SK-N-MC (cell line): ENCODE results near the gene TIMM17A.

Experiments
- DNase-seq: peaks from one replicate; pipeline ENCODE4 v3.0.0-alpha.2; 2011; ENCODE audit warnings: low read depth, low spot score
- H3K27ac ChIP-seq: fragments of 200-600 bp; sonication (generic); 2 replicates; pipeline ENCODE4 v1.5.1; 2016; ENCODE audit warnings: mixed run types
- H3K36me3 ChIP-seq: fragments of 200-600 bp; sonication (generic); 2 replicates; pipeline ENCODE4 v1.6.1; 2017; ENCODE audit warnings: antibody characterized with exemption, low read length, mixed read lengths; ENCODE audit not compliant: insufficient read depth
- H3K4me3 ChIP-seq: fragments of 200-600 bp; sonication (generic); 2 replicates; pipeline ENCODE4 v1.5.1; 2016
- H3K9ac ChIP-seq: fragments of 200-600 bp; sonication (generic); 2 replicates; pipeline ENCODE4 v1.8.0; 2017; ENCODE audit warnings: mixed run types, mixed read lengths; ENCODE audit not compliant: insufficient read length
- H3K9me3 ChIP-seq: fragments of 200-600 bp; sonication (generic); 2 replicates; pipeline ENCODE4 v1.6.1; 2017; ENCODE audit warnings: low read depth, mild to moderate bottlenecking, antibody characterized with exemption, low read length, moderate library complexity, mixed read lengths
- EZH2 ChIP-seq: fragments of 200-600 bp; sonication (generic); IDR thresholded peaks from one replicate; pipeline ENCODE4 v1.6.1; 2017; ENCODE audit warnings: antibody characterized with exemption
- FOXP2 ChIP-seq: optimal IDR thresholded peaks from 2 replicates; pipeline ENCODE3; 2011; ENCODE audit warnings: mild to moderate bottlenecking, moderate library complexity; ENCODE audit not compliant: insufficient read depth; ENCODE audit errors: extremely low read length, control extremely low read depth
- POLR2AphosphoS5 ChIP-seq: IDR thresholded peaks from 2 replicates; pipeline ENCODE4 v1.6.1; 2012; ENCODE audit warnings: mild to moderate bottlenecking, low read depth, low read length, borderline replicate concordance

The TIMM17A gene

GRCh38 chr1:202005958-202006357, 50.7 kb downstream of the TIMM17A start:
- no peaks in the 10 kb centered on the region for H3K9me3 ChIP-seq
- no peak overlapping the region for H3K27ac ChIP-seq
- no peak for DNase-seq
- peaks cover 27% of the 10 kb centered on the region; the same call in 1 of the 2 replicates for H3K36me3 ChIP-seq
- H3K4me3 ChIP-seq = no peak overlapping the region
- TF ChIP-seq EZH2 (no peak), POLR2AphosphoS5 (no peak), FOXP2 (no peak)
- H3K9ac ChIP-seq = no peak overlapping the region

DNA sequence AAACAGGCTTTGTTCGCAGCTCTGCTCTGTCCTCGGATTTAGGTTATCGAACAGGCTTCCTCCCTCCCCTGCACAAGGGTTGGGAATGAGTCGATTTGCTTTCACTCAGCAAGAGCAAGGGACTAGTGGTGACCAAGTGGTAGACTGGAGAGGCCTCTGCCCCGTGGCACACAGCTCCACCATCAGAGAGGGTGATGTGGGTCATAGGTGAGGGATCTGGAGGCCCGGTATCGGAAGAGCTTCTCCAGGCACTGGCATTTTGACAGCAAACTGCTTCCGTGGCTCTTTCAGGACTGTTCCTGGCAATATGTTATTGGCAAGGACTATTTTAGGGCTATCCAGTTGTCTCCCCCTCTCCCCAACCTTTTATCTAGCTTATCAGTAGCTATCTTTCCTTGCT, 52.0 kb downstream of the TIMM17A start:
- DNase-seq = no peak
- H3K4me3 ChIP-seq = no peak overlapping the region
- H3K9ac ChIP-seq = no peak overlapping the region
- peaks cover 23% of the 10 kb centered on the region; the same call in 1 of the 2 replicates for H3K36me3 ChIP-seq
- TF ChIP-seq EZH2 (no peak), FOXP2 (no peak), POLR2AphosphoS5 (no peak)
- H3K27ac ChIP-seq = 0 out of 2 replicates have a peak overlapping the region, but pooled peaks have one; percentile 19
- H3K9me3 ChIP-seq = no peaks in the 10 kb centered on the region

DNA sequence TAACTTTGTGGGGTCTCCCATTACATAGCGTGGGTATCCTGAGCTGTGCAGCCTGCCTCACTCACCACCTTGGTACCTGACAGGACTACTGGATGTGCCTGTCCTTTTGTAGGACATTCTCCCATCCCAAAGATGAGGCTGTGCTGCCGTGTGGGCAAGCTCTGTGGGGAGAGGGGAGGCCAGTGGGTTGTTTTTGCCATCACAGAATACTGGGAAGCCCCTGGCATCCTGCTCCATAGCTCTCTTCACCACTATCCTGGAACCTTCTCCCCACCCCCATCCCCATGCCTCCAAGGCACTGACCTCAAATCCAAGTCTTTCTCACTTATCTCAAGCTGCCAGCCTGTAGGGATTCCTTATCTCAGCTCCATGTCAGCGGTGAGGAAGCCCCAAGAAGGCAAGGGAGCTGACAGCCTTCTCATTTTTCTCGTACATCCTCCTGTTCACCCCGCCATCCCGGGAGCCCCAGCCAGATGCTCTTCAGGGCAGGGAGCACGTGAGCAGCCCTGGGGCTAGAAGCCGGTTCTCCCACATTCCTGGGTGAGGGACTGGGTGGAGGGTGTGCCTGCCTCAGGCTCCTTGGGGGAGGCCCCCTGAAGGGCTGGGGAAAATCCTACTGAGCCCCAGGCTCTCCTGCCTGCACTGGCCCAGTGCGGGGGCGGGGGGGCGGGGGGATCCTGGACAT, 52.6 kb downstream of the TIMM17A start:
- peak overlapping the region; percentile 19; the same call in 1 of the 2 replicates for H3K27ac ChIP-seq
- no peak overlapping the region for H3K4me3 ChIP-seq
- TF ChIP-seq FOXP2 (peak; percentile 51), POLR2AphosphoS5 (no peak)
- H3K9ac ChIP-seq = no peak overlapping the region
- H3K36me3 ChIP-seq = peaks cover 23% of the 10 kb centered on the region; the same call in 1 of the 2 replicates
- DNase-seq = peak; percentile 18
- H3K9me3 ChIP-seq = no peaks in the 10 kb centered on the region

DNA sequence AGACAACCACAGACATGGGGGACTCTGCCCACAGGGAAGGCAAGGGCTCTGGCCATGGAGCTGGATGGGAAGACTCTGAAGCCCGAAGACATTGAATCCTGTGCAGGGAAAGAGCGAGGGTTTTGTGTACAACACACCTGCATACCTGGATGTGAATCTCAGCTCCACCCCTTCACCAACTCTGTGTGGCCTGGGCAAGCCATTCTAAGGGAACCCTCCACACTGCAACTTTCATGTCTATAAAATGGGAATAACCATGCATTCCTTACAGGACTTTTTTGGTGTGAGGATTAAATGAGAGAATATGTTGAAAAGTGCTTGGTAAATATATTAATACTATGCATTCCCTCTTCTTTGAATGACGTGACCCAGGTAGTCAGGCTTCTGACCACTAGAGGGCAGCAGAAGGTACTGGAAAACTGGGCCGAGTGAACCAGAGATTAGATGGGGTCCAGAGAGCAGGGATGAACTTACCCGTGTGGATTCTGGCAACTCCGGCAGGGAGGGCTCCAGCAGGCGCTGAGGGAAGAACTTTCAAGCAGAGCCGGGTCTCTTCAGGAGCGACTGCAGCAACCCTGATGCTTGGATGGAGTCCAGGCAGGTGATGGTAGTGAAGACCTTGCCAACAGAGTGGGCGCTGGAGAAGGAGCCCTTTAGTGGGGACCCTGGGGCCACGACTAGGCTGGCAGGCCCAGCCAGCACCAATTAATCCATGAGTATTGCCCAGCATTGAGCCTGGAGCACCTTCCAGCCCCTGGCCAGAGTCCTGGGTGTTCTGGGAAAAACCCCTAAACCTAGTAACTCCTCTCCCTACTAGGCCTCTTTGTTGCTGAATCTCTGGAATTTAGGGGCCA, 54.2 kb downstream of the TIMM17A start:
- Histone ChIP-seq H3K9me3 (no peaks in the 10 kb centered on the region), H3K9ac (no peak overlapping the region), H3K36me3 (peaks cover 12% of the 10 kb centered on the region; the same call in 1 of the 2 replicates), H3K4me3 (no peak overlapping the region), H3K27ac (no peak overlapping the region)
- no peak for DNase-seq
- TF ChIP-seq FOXP2 (no peak), EZH2 (no peak), POLR2AphosphoS5 (no peak)

DNA sequence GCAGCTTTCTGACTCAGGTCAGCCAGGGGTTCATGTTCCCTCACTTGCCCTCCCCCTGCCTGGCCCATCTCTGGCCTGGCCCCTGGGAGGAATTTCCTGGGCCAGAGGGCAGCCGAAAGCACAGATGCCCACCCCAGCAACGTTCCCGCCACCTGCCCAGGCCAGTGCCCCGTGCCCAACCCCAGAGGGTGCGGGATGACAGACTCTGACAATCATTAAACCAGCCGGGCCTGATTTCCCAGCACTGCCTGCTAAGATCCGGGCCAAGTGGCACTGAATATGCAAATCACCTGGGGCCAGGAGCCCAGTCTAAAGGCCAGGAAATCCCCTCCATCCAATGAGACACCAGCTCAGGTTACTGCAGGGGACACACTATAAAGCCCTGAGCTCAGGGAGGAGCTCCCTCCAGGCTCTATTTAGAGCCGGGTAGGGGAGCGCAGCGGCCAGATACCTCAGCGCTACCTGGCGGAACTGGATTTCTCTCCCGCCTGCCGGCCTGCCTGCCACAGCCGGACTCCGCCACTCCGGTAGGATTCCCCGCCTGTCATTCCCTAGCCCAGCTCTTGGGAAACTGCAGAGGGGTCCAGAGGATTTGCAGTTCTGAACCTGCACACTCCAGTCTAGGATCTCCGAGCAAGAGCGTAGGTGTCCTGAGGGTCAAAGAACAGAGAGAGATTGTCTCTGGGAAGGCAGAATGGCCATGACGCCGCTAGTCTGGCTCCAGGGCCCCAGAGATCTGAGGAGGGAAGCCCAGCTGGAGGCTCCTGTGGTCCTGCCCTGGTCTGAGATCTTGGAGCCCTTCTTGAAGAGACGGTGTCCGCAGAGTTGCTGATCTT, 55.1 kb downstream of the TIMM17A start, which contains the start of gene ELF3:
Gene ELF3 (plus strand): TSS at position 408 of the 836 bp plus-strand sequence. CDS start 550 bp downstream, outside the sequence.
- Histone ChIP-seq H3K9ac (no peak within 1 kb of the TSS), H3K36me3 (peaks cover 5% of the 10 kb centered on the region; the same call in 1 of the 2 replicates), H3K27ac (no peak within 1 kb of the TSS), H3K4me3 (no peak within 1 kb of the TSS), H3K9me3 (no peaks in the 10 kb centered on the region)
- TF ChIP-seq POLR2AphosphoS5 (no peak), EZH2 (no peak), FOXP2 (no peak)
- no peak for DNase-seq

GRCh38 chr1:202011994-202012393, 56.7 kb downstream of the TIMM17A start:
- Histone ChIP-seq H3K9me3 (no peaks in the 10 kb centered on the region), H3K27ac (no peak overlapping the region), H3K4me3 (no peak overlapping the region), H3K36me3 (no peaks in the 10 kb centered on the region), H3K9ac (no peak overlapping the region)
- TF ChIP-seq POLR2AphosphoS5 (no peak), EZH2 (no peak), FOXP2 (no peak)
- DNase-seq = no peak

DNA sequence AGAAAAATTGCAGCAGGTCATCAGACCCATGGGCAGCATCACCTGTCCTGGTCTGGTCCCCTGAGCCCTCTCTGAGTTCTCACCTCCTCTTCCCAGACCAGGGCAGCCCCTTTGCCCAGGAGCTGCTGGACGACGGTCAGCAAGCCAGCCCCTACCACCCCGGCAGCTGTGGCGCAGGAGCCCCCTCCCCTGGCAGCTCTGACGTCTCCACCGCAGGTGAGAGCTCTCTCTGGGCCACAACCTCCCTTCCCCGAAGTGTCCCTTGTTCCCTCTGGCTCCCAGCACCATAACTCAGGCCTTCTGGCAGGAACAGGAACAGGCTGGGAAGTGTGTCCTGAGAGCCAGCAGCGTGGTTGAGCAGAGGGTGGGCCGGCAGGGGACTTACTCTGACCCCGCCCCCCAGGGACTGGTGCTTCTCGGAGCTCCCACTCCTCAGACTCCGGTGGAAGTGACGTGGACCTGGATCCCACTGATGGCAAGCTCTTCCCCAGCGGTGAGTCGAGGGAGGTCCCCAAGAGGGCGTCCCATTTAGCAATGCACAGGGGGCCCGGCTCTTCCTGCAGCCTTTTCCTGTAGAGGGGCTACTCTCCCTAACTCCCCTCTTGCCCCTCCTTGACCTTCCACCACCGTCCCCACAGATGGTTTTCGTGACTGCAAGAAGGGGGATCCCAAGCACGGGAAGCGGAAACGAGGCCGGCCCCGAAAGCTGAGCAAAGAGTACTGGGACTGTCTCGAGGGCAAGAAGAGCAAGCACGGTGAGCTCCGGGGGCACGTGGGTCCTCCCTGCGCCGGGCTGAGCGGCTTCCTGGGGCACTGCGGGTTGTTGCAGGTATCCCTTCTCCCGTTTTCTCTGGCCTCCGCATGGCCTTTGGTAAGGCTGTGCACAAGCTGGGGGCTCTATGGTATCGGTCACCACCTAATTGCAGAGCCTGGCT, 57.5 kb downstream of the TIMM17A start:
- no peak for DNase-seq
- H3K9me3 ChIP-seq = no peaks in the 10 kb centered on the region
- no peak overlapping the region for H3K4me3 ChIP-seq
- H3K27ac ChIP-seq = no peak overlapping the region
- H3K9ac ChIP-seq = no peak overlapping the region
- TF ChIP-seq EZH2 (no peak), FOXP2 (no peak), POLR2AphosphoS5 (no peak)
- no peaks in the 10 kb centered on the region for H3K36me3 ChIP-seq
